CD4-positive, alpha-beta memory T cell (primary cell): ENCODE results near the gene CNTN4. TPM values are rescaled to one million over a fixed set of nuclear protein-coding genes. Genes with fewer than 3 reads are reported as not detected.

ENCODE experiments used
- CTCF ChIA-PET: fragments of 350-600 bp; sonication (Branson Sonifier 250); formaldehyde crosslinking; loops from one replicate; lab custom pipeline; 2021; ENCODE audit warnings: inconsistent platforms; ENCODE audit not compliant: partially characterized antibody; lab: Charles Lee
- POLR2A ChIA-PET: fragments of 350-600 bp; sonication (Branson Sonifier 250); formaldehyde crosslinking; loops from one replicate; lab custom pipeline; 2021; ENCODE audit not compliant: partially characterized antibody; lab: Charles Lee
- DNase-seq, 5 donors: peaks; one replicate each; pipeline versions ENCODE4 v3.0.0 to v3.0.0-alpha.2; 2020 to 2022; ENCODE audit warnings: mixed read lengths in 1 of 5
- H3K27ac ChIP-seq: one replicate; pipeline ENCODE4 v1.7.0; 2013; ENCODE audit warnings: low read depth, low read length
- H3K27me3 ChIP-seq: 2 replicates; pipeline ENCODE4 v1.7.0; 2013; ENCODE audit warnings: mild to moderate bottlenecking, low read length, moderate library complexity; ENCODE audit not compliant: insufficient read depth
- H3K36me3 ChIP-seq: 2 replicates; pipeline ENCODE4 v1.7.0; 2013; ENCODE audit warnings: mild to moderate bottlenecking, low read length, moderate library complexity; ENCODE audit not compliant: insufficient read depth
- H3K4me1 ChIP-seq: 2 replicates; pipeline ENCODE4 v1.7.0; 2013; ENCODE audit warnings: mild to moderate bottlenecking, low read length, moderate library complexity; ENCODE audit not compliant: insufficient read depth
- H3K4me3 ChIP-seq, 2 donors: one replicate each; pipeline ENCODE4 v1.7.0; 2013; ENCODE audit warnings: low read length in 2 of 2, mild to moderate bottlenecking in 1 of 2
- H3K9me3 ChIP-seq, 2 donors: one replicate each; pipeline ENCODE4 v1.7.0; 2013; ENCODE audit warnings: low read length in 2 of 2, control low read depth in 1 of 2; ENCODE audit not compliant: control insufficient read depth in 1 of 2
- H3K27ac Mint-ChIP-seq, 7 donors: one replicate each; pipeline ENCODE4 v1.8.0; 2020 to 2021; ENCODE audit warnings: mixed read lengths in 7 of 7, mild to moderate bottlenecking in 6 of 7, inconsistent platforms in 3 of 7, moderate library complexity in 3 of 7
- H3K27me3 Mint-ChIP-seq, 2 donors: one replicate each; pipeline ENCODE4 v1.8.0; 2020 to 2021; ENCODE audit warnings: mixed read lengths in 2 of 2
- H3K36me3 Mint-ChIP-seq, 2 donors: one replicate each; pipeline ENCODE4 v1.8.0; 2020 to 2021; ENCODE audit warnings: mixed read lengths in 2 of 2, inconsistent platforms in 1 of 2, mild to moderate bottlenecking in 1 of 2
- H3K4me1 Mint-ChIP-seq, 4 donors: one replicate each; pipeline ENCODE4 v1.8.0; 2020 to 2021; ENCODE audit warnings: mixed read lengths in 4 of 4, mild to moderate bottlenecking in 1 of 4
- H3K4me3 Mint-ChIP-seq, 8 donors: one replicate each; pipeline ENCODE4 v1.8.0; 2020 to 2021; ENCODE audit warnings: mixed read lengths in 8 of 8, mild to moderate bottlenecking in 7 of 8, moderate library complexity in 6 of 8, inconsistent platforms in 3 of 8
- H3K9me3 Mint-ChIP-seq, 8 donors: one replicate each; pipeline ENCODE4 v1.8.0; 2020 to 2021; ENCODE audit warnings: mixed read lengths in 8 of 8, mild to moderate bottlenecking in 5 of 8, inconsistent platforms in 3 of 8, moderate library complexity in 1 of 8
- intact Hi-C: fragments of 100-400 bp; cut with micrococcal nuclease; formaldehyde crosslinking; loops from one replicate; pipeline ENCODE4 v1.15.1; 2023
- polyA plus RNA-seq, 2 donors: library from polyadenylated mRNA; unstranded; fragments of 300-500 nt; fragmentation: Illumina TruSeq; gene quantifications; one replicate each; pipeline ENCODE4 v1.2.3, GENCODE V29; 2021
- total RNA-seq, 2 experiments: library from RNA; stranded (reverse); gene quantifications; one replicate each; pipeline ENCODE4 v1.2.3, GENCODE V29; 2021

Gene CNTN4
- total and polyA plus RNA-seq, 4 experiments from 2014 or later, result not detected

DNA sequence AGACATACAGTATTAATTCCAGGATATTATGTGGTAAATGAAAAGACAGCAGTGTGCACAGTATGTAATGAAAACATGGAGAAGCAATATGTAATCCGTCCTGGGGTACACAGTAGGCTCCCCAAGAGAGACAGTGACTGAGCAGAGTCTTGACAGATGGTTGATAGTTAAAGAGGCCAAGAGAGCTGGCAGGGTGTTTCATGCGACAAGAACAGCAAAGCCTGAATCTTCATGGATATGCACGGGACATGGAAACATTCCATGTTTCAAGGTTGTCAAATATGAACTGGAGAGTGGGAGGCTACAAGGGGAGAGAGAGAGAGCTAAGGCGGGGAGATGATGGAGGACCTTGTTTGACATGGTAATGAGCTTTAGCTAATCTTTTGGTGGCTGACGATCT is 673.1 kb downstream of the CNTN4 start:
- H3K4me3 ChIP-seq, result no peak overlapping the region
- CTCF ChIA-PET, result no interaction called here
- POLR2A ChIA-PET, result no interaction called here
- no peak for DNase-seq
- no peaks in the 10 kb centered on the region for H3K27me3 ChIP-seq
- Mint-ChIP-seq H3K27ac (no peak overlapping the region), H3K27me3 (no peaks in the 10 kb centered on the region), H3K4me3 (no peak overlapping the region), H3K9me3 (peaks cover 0 to 2% (median 0%) of the 10 kb centered on the region in 8 donors), H3K36me3 (no peaks in the 10 kb centered on the region), H3K4me1 (no peaks in the 10 kb centered on the region)
- no peak overlapping the region for H3K27ac ChIP-seq
- H3K4me1 ChIP-seq, result no peaks in the 10 kb centered on the region
- no peaks in the 10 kb centered on the region for H3K9me3 ChIP-seq
- H3K36me3 ChIP-seq, result no peaks in the 10 kb centered on the region
- intact Hi-C loops, result no loop called here

DNA sequence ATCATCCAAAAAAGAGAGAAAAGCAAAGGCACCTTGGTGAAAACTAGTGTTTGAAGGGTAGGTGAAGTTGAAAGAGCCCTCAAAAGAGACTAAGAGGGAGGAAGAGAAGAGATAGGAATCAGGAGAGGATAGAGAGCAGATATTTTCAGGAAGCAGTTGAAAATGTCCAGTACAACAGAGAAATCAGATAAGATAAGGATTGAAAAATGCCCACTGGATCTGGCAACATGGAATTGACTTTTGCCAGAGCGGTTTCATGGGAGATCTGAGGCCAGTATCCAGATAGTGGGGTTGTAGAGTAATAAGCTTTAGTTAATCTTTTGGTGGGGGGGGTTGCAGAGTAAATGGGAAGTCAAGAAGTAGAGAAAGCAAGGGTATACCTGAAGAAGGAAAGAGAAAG is 674.1 kb downstream of the CNTN4 start:
- intact Hi-C loops, result no loop called here
- H3K9me3 Mint-ChIP-seq, result peaks cover 0 to 2% (median 0%) of the 10 kb centered on the region in 8 donors

DNA sequence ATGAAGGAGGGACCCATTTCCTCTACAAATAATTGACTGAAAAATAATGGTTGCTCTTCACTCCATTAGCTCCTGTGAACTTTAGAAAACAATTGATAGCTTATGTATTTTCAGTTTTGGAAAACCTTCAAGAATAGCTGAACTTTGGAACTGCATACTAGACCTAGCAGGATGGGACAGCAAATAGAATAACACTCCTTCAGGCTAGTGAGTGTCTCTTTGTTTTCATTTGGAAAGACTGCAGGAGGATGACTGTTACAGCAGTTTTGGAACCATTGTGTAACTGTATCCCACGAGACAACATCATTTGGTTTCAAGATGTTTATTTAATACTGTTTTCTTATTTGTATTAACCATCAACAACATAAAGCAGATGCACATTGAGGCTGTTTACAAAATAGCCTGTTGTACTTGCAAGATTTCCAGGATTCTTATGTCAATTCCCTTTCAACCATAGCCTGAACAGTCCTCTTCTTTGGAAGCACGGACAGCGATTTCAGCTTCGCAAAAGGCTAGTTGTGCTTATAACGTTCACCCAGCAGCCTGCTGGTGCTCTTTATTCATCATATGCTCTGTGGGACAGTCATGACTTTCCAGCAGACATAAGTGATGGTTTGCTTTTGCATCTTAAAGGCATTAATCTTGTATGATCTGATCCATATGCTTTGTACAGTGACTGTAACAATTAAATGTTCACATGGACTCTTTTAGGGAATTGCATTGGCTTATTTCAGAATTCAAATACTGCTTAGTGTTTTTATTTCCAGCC is 676.0 kb downstream of the CNTN4 start:
- H3K36me3 Mint-ChIP-seq, result no peaks in the 10 kb centered on the region
- H3K4me3 ChIP-seq, result no peak overlapping the region
- no peaks in the 10 kb centered on the region for H3K4me1 Mint-ChIP-seq
- no peaks in the 10 kb centered on the region for H3K27me3 Mint-ChIP-seq
- H3K36me3 ChIP-seq, result no peaks in the 10 kb centered on the region
- H3K27me3 ChIP-seq, result no peaks in the 10 kb centered on the region
- no peak for DNase-seq
- peaks cover 0 to 2% (median 0%) of the 10 kb centered on the region in 8 donors for H3K9me3 Mint-ChIP-seq
- H3K4me3 Mint-ChIP-seq, result no peak overlapping the region
- intact Hi-C loops, result no loop called here
- no peak overlapping the region for H3K27ac Mint-ChIP-seq
- POLR2A ChIA-PET, result no interaction called here
- CTCF ChIA-PET, result no interaction called here
- H3K9me3 ChIP-seq, result no peaks in the 10 kb centered on the region
- H3K4me1 ChIP-seq, result no peaks in the 10 kb centered on the region
- H3K27ac ChIP-seq, result no peak overlapping the region

More for the DNA sequence above, 674.1 kb downstream of the CNTN4 start:
- H3K27ac Mint-ChIP-seq, result no peak overlapping the region
- no peaks in the 10 kb centered on the region for H3K27me3 Mint-ChIP-seq
- Histone ChIP-seq H3K4me1 (no peaks in the 10 kb centered on the region), H3K36me3 (no peaks in the 10 kb centered on the region), H3K27me3 (no peaks in the 10 kb centered on the region), H3K9me3 (no peaks in the 10 kb centered on the region), H3K27ac (no peak overlapping the region), H3K4me3 (no peak overlapping the region)
- H3K36me3 Mint-ChIP-seq, result no peaks in the 10 kb centered on the region
- no peak for DNase-seq
- H3K4me1 Mint-ChIP-seq, result no peaks in the 10 kb centered on the region
- ChIA-PET POLR2A (no interaction called here), CTCF (no interaction called here)
- H3K4me3 Mint-ChIP-seq, result no peak overlapping the region

DNA sequence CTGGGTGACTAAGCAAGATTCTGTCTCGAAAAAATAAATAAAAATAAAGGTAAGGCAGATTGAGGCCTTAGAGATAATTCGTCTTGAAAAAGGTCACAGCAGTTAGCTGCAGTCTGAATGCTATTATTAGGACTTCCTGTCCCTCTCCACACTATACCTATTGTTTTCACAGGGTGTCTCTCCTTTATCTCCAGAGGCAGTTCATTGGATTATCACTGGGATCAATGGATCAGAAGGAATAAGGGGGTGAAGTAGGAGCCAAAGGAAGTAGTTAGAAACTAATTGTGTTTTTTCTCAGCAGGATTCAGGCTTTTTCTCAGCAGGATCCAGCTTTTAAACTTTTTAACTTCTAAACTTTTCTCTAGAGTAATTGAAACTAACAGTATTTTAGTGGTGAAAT is 684.6 kb downstream of the CNTN4 start:
- Histone ChIP-seq H3K36me3 (no peaks in the 10 kb centered on the region), H3K4me1 (no peaks in the 10 kb centered on the region), H3K4me3 (no peak overlapping the region), H3K27me3 (no peaks in the 10 kb centered on the region), H3K9me3 (no peaks in the 10 kb centered on the region), H3K27ac (no peak overlapping the region)
- no peak for DNase-seq
- POLR2A ChIA-PET, result no interaction called here
- Mint-ChIP-seq H3K27ac (no peak overlapping the region), H3K4me1 (no peaks in the 10 kb centered on the region), H3K9me3 (peaks cover 0 to 1% (median 0%) of the 10 kb centered on the region in 8 donors), H3K36me3 (no peaks in the 10 kb centered on the region), H3K27me3 (peaks cover 2 to 4% of the 10 kb centered on the region in 2 donors), H3K4me3 (no peak overlapping the region)
- intact Hi-C loops, result no loop called here
- CTCF ChIA-PET, result no interaction called here

DNA sequence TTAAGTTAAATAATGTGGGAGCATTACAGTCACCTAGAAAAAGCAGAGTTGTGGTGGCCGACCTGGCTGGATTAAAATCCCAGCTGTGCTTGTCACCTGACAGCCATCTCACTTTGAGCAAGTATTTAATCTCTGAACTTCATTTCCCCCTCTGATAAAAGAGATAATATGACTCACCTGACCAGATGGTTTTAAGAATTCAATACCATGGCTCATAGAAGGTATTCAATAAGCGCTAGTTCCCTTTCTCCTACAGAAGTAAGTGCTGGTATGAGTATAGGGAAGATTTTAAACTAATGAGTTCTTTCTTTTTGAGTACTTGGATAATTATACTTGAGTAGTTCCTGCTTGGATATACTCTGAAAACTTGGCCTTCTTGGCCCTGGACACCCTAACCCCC is 686.0 kb downstream of the CNTN4 start:
- Histone ChIP-seq H3K36me3 (no peaks in the 10 kb centered on the region), H3K27me3 (no peaks in the 10 kb centered on the region), H3K27ac (no peak overlapping the region), H3K4me3 (no peak overlapping the region), H3K9me3 (no peaks in the 10 kb centered on the region), H3K4me1 (no peaks in the 10 kb centered on the region)
- POLR2A ChIA-PET, result no interaction called here
- Mint-ChIP-seq H3K27ac (no peak overlapping the region), H3K9me3 (peaks cover 0 to 1% (median 0%) of the 10 kb centered on the region in 8 donors), H3K36me3 (no peaks in the 10 kb centered on the region), H3K4me1 (no peaks in the 10 kb centered on the region), H3K27me3 (peaks cover 2 to 4% of the 10 kb centered on the region in 2 donors), H3K4me3 (no peak overlapping the region)
- DNase-seq, result no peak
- intact Hi-C loops, result no loop called here
- CTCF ChIA-PET, result no interaction called here

DNA sequence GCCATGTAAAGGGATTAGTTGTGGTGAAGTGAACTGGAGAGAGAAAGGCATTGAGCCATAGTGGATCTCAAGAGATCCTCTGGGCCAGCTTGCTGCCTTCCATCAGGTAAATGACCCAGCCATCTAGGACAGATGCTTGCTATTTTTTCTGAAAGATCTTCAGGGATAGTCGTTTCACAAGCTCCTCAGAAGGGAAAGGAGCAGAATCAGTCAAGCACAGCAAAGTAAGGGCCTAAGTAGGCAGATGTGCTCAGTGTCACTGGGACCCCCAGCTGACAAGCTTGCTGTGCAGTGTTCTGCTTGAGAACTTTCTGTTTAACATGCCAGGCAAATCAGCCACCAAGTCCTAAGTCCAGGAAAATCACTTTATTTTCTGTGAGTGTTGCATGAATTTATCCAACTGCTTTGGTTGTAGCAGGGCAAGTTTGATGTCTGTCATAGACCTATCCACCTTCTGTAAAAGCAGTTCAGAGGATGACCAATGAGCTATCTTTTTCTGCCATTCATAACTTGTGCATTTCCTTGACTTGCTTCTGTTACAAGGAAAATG is 691.7 kb downstream of the CNTN4 start:
- Mint-ChIP-seq H3K36me3 (no peaks in the 10 kb centered on the region), H3K27me3 (peaks cover 4 to 6% of the 10 kb centered on the region in 2 donors), H3K4me3 (no peak overlapping the region), H3K9me3 (no peaks in the 10 kb centered on the region), H3K27ac (no peak overlapping the region), H3K4me1 (no peaks in the 10 kb centered on the region)
- intact Hi-C loops, result no loop called here
- ChIA-PET CTCF (no interaction called here), POLR2A (no interaction called here)
- no peaks in the 10 kb centered on the region for H3K4me1 ChIP-seq
- no peak overlapping the region for H3K27ac ChIP-seq
- no peak for DNase-seq
- H3K4me3 ChIP-seq, result no peak overlapping the region
- H3K27me3 ChIP-seq, result no peaks in the 10 kb centered on the region
- H3K9me3 ChIP-seq, result no peaks in the 10 kb centered on the region
- no peaks in the 10 kb centered on the region for H3K36me3 ChIP-seq

DNA sequence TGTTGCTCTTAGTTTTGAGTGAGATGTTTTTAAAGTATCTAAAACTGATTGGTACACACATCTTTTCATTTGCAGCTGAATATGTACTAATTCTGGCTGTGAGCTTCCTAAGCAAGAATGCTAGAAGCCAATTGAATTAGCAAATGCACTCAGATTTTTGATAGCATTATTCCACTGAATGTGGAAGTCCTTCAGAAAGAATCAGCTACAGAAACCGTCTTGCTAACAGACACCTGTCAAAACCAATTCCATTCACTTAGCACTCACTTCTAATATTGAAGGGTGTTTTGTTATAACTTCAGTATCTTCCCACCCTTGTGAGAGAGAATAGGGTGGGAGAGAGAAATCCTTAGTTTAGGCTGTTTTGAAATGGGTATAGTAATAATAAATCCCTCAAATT is 693.8 kb downstream of the CNTN4 start:
- Mint-ChIP-seq H3K36me3 (no peaks in the 10 kb centered on the region), H3K4me3 (no peak overlapping the region), H3K9me3 (no peaks in the 10 kb centered on the region), H3K27me3 (peaks cover 0 to 4% of the 10 kb centered on the region in 2 donors), H3K4me1 (no peaks in the 10 kb centered on the region), H3K27ac (no peak overlapping the region)
- Histone ChIP-seq H3K27ac (no peak overlapping the region), H3K9me3 (no peaks in the 10 kb centered on the region), H3K36me3 (no peaks in the 10 kb centered on the region), H3K4me1 (no peaks in the 10 kb centered on the region), H3K27me3 (no peaks in the 10 kb centered on the region), H3K4me3 (no peak overlapping the region)
- intact Hi-C loops, result no loop called here
- CTCF ChIA-PET, result no interaction called here
- DNase-seq, result no peak
- POLR2A ChIA-PET, result no interaction called here
